ENCODE measurements around the gene ACADSB.
A peak's percentile ranks its signal among the peaks of the same experiment; 100 is the strongest.

ACADSB gene

GRCh38 chr10:123093489-123093888, 84.7 kb downstream of the ACADSB start:
- no peak for DNase-seq

- DNase-seq, result peak in 4 of 56 donors; percentile 2 to 32 (median 10)
Measured at GRCh38 chr10:123096452-123096851, 87.6 kb downstream of the ACADSB start.

DNA sequence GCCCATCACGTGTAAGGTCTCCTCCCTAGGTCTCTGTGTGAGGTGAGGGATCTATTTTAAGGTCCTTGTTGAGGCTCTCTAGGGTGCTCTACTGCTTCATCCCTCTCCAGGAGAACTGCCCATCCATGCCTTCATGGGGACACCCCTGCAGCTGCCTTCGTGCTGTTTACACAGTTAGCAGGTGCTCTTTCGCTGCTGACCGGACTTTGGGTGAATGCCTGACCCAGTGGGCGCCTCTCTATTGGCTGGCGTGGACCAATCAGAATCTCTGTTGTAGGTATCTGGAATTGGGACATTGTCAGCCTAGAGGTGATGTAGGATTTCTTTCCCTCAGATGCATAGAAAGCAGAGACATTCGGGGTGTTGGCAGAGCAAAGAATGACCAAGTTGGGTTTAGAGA, 88.2 kb downstream of the ACADSB start:
- DNase-seq, result no peak

DNA sequence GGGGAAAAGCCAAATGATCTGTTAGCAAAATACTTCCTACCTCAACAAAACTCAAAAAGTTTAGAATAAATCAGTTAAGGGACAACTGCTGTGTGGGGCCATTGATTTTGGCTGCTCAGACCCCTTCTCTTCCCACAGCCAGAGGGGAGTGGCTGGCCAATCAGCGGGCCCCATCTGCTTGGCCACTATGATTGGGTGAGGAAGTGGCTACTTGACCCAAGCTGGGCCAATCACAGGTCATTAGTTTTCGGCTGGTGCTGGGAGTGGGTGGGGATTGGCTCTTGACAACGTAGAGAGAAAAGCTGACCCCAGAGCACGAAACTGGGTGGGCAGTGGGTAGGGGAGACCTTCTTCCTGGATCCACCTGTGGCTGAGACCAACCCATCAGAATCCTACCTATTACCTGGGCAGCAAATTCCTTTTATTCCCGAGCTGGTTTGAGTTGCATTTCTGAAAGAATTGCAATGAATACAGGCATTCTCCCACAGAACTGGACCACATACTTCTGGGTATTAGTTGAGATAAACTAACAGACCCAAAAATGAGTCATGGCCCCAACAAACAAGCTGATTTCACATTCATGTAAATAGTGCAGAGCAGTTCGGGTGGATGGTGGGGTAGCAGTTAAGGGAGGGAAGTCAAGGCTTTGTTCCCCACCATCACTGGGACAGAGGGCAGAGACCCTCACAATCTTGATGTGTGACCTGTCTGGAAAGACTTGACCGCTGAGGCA, 91.4 kb downstream of the ACADSB start:
- no peak for DNase-seq

- DNase-seq, result no peak
Measured at GRCh38 chr10:123101872-123102271, 93.1 kb downstream of the ACADSB start.

DNA sequence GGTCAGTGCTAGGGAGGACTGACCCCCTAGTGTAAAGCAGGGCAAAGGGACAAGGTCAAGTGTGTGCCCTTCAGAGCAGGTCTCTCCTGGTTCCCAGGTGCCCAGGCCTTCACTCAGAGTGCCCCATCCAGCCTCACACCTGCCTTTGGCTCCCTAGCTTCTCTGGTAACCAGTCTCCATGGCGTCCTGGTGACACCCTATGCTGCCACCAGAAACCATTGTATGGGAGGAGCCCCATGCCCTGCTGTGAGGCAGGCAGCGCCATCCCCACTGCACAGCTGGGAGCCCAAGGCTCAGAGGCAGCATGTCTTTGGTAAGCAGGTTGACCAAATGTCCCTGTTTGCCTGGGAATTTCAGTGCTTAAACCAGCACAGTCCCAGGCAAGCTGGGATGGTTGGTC, 93.9 kb downstream of the ACADSB start:
- DNase-seq, result no peak

DNA sequence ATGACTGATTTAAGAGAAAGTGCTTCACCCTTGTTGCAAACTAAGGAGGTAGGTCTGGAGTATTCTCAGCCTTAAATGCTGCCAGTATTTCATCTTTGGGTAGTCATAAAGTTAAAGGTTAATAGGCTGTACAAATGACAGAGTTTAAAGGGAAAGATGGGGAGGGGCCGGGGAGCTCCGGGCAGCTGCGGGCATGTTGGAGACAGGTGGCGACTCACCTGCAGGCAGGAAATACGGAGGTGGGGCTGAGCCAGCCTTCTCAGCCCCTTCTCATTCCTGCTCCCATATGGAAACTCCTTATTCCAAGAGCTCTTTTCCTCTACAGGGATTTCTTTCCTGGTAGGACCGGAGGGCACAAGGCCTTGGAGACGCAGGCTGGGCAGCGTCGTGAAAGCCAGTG, 95.1 kb downstream of the ACADSB start:
- no peak for DNase-seq

Measured in nucleus accumbens (tissue), 56 donors.